Epidermal melanocyte (primary cell): ENCODE data around the gene FAM110D.

Source experiments
- DNase-seq: peaks from one replicate; pipeline ENCODE4 v3.0.0; 2011; ENCODE audit warnings: low spot score; ENCODE audit not compliant: insufficient read length

The FAM110D gene

DNA sequence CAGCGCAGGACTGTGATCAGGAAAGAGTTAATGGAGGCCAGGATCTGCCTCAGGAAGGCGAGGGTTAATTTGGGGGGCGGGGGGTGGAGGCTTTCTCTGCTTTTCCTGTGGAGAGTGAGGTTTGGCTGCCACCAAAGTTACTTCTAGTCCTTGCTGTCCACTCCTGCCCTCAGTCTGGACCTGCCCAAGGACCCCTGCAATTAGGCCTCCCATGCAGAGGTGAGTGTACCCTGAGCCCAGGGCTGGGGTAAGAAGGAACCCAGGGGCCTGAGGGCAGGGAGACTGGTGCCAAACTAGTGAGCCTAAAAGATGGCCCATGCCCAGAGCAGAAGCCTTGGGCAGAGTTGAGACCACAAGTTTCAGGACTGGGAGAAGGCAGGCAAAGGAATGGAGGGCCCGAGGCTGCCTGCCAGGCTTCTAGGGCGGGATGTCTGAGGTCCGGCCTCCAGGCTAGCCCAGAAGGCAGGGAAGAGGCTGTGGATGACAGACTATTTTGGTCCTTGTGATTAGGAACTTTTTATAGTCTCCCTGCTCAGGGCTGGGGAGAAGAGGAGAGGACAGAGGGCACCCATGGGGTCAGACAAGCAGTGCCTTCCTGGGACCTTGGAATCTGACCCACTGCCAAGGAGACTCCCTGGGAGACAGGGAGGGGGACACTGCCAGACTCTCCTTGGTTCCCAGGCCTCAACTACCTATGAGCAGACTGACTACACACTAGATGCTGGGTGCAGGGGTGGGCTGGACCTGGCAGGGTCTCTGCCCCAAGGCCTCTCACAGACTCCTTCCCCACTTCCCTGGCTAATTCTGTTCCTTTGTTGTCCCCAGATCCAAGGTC is at the start of gene FAM110D:
FAM110D (plus strand) TSS at position 172 of the 835 bp plus-strand sequence. CDS start 2,213 bp downstream, outside the sequence.
- DNase-seq = no peak

GRCh38 chr1:26109229-26110164 is 49.4 kb upstream of the FAM110D start:
- no peak for DNase-seq

DNA sequence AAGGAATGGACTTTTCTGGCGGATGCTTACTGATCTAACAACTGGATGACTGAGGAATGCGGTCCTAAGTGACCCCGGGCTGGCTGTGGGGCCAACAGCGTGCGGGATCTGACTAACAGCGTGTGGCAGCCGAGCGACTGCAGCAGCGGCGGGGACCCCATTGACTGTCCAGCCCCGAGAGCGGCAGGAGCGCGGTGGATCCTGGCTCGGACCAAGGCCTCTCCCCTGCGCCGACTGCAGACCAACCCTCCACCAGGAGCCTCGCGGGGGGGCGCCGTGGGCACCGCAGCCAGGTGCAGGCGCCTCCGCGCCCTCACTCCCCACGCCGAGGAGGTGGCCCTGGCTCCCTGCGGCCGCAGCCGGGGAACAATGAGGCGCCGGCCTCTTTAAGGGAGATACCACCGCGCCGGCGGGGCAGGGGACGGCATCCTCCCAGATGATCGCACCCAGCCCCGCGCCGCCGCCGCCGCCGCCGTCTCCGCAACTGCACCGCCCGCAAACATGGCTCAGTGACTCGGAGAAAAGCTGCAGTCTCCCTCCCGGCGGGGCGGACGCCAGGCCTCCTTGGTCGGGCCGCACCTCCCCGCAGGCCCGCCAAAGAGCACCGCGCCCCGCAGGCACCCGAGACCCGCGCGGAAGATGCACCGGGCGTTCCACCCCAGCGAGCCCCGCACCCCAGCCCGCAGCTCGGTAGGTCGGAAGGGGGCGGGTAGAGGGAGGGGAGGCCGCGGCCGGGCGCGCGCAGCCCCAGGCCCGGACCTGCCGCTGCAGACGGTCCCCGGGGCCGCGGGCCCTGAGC is 47.9 kb upstream of the FAM110D start:
- DNase-seq = peak; percentile 76

DNA sequence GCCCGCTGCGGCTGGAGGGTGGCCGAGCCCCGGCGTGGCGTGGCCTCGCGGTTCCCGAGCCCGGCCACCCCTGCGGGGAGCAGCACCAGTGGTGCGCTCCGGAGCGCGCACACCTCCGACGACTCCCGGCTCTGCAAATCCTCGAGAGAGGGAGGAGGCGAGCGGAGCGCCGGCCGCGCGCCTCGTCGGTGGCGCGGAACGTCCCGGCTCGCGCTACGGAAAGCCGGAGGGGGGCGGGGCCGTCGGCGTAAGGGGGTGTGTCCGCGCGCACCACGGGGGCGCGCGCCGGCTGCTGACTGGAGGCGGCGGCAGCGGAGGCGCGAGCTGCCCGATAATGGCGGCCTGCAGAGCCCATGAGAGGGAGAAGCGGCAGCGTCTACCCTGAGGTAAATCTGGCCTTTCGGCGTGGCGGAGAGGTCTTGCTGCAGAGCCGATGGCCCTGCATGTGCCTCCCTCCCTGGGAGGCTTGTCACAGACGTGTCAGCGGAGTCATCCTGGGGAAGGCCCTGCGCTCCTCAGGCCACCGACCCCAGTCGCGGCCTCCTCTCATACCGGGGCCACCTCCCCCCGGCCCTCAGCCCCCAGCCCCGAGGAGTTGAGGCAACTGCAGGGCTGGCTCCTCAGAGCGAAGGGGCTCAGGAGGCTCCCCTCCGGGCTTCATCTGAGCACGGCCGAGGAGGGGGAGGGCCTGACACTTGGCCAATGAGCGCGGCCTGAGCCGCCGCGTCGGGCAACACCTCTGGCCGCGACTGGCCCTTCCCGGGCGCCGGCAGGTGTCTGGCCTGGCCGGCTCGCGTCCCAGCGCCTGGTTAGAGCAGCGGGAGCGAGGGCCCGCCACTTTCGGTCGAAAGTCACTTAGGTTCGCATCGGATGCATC is 47.1 kb upstream of the FAM110D start, which contains the start of gene PDIK1L:
PDIK1L (plus strand) TSS at position 295 of the 877 bp plus-strand sequence. CDS start 2,485 bp downstream, outside the sequence.
- DNase-seq = peak; percentile 73

DNA sequence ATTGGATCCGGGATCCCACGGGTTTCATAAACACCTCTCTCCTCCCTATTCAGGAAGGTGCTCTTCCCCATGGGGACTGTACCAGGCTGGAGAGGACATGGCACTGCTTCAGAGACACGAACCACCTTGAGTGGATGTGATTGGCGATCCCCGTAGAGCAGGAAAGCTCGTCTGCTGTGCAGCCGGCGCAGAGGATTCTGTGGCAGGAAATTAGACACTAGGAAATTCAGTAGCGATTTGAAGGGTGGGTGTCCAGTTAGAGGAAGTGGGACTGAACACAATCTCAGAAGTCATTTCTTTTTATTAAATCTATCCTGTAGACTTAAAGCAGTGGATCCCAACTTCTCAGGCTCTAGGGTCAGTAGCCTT is 46.5 kb upstream of the FAM110D start:
- DNase-seq = no peak

DNA sequence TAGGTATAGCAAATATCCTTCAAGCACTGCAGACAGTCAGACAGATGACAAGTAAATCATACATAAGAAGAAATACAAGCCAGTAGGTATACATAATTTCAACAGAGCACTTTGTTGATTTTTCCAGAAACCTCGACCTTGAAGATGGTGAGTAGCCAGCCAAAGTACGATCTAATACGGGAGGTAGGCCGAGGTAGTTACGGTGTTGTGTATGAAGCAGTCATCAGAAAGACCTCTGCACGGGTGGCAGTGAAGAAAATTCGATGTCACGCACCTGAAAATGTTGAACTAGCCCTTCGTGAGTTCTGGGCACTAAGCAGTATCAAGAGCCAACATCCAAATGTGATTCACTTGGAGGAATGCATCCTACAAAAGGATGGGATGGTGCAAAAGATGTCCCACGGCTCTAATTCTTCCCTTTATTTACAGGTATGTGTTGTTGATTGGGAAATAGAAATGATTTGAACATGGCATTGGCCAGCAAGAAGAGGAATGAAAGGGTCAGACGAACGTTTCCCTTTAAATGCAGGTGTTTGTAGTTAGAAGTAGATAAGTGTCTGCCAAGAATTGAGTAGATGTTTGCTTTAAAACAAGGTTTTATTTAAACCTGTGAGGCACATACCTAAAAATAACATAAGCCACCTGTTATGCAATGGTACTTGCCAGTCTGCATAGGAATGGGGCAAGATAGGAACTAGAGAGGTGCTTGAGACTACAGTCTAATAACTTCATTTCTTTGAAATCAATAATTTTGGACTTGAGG is 44.5 kb upstream of the FAM110D start:
- no peak for DNase-seq

DNA sequence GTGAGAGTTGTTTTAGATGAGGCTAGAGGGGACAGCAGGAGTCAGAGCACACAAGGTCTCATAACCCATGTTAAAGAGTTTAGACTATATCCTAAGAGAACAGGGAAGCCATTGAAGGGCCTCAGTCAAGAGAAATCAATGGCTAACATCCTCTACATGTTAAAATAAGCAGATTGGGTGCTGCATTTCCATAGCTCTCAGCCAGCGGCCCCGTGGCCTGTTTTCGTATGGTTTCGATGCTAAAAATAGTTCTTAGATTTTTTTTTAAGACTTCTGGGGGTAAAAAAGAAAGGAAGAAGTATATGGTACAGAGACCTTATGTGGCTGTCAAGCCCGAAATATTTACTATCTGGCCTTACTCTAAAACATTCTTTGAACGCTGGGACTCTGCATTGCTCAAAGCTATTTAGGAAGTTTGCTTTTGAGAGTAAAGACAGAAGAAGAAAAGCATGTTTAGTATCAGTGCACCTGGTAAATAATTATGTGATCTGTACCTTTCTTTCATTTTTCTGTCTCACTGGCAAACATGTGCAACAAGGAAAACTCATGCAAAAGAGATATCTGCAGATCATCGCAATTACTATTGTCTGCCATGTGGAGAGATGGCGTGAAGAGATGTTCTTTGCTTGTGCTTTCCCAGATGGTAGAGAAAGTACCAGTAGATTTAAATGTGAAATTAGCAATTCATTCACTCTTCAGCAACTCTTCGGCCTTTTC is 38.8 kb upstream of the FAM110D start:
- DNase-seq = peak; percentile 69

GRCh38 chr1:26121854-26122773 is 36.8 kb upstream of the FAM110D start:
- DNase-seq = no peak

- no peak for DNase-seq
These were observed 35.6 kb upstream of the FAM110D start for GRCh38 chr1:26122988-26123973.

GRCh38 chr1:26124418-26125331 is 34.2 kb upstream of the FAM110D start:
- no peak for DNase-seq

DNA sequence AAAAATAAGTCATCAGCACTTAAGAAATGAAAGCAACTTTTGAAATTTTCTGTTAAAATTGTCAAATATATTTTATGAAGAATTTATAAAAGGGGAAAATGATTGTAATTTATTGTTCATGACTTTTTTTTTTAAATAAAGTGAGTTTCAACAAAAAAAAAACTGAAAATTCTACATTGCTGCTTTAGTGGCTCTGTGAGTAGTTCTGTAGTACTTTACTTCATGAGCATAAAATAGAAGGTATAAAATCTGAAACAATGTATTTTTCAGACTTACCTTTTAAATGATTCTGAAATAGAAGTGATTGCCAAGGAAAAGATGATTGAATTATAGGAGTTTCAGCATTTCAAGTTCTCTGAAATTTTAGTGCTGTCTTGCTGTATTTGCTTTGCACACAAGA is 33.5 kb upstream of the FAM110D start:
- no peak for DNase-seq

DNA sequence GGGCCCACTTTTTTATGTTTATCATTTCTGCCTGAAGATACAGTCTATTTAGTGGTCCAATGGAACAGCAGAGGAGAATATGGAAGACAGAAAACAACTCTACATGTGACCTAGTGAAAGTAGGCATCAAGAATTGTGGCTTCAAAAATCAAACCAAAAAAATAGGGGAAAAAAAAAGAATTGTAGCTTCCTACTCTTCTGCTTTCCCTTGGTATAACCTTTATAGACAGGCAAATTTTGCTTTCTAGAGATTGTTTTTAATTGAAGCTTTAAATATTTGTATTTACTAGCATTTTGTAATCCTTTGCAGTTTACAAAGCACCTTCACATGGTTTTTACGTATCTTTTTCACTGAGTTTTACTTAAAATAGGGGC is 32.9 kb upstream of the FAM110D start:
- DNase-seq = no peak

DNA sequence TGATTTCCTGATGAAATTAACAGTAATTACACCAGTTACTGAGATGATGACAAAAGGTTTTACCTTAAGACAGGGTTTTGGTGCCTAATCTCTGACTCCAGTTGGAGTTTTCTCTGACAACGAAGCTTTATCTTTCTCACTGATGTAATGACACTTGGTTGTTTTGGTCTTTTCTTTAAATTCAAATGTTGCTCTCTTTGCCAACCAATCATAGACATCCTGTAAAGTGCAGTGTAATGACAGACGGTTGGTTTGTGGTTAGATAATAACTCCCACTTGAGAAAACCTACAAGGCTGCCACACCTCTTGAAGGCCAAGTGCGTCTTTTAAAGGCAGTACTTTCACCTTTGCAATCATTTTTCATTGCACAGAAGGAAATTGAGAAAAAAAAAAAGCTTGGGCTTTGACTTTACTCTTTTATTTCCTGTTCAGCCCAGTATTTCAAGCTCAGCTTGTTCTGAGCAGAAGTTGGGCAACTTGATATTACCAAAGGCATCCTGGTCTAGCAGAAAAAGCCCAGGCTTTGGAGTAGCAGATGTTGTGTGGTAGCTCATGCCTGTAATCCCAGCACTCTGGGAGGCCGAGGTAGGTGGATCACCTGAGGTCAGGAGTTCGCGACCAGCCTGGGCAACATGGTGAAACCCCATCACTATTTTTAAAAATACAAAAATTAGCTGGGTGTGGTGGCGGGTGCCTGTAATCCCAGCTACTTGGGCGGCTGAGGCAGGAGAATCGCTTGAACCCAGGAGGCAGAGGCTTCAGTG is 32.4 kb upstream of the FAM110D start:
- no peak for DNase-seq

- DNase-seq = no peak
These were observed 31.4 kb upstream of the FAM110D start for GRCh38 chr1:26127235-26128163.
